GM21786 (cell line): ENCODE data around the gene POC1A.

Experiments used
- ATAC-seq: cut with Tn5 transposase; IDR thresholded peaks from one replicate; pipeline ENCODE4 v1.9.1; 2021; ENCODE audit not compliant: unreplicated experiment

The POC1A gene

GRCh38 chr3:52154135-52155094, at the start of gene POC1A:
Gene POC1A (minus strand): TSS chr3:52154423. CDS start chr3:52154372, 51 bp downstream.
- ATAC-seq: peak; percentile 87

GRCh38 chr3:52203701-52204100, 49.5 kb upstream of the POC1A start:
- no peak for ATAC-seq

- no peak for ATAC-seq
Observed at GRCh38 chr3:52202384-52203077, 48.3 kb upstream of the POC1A start.

GRCh38 chr3:52200981-52201679, 46.9 kb upstream of the POC1A start:
- ATAC-seq: no peak

- ATAC-seq: no peak
Observed at GRCh38 chr3:52198643-52199608, 44.7 kb upstream of the POC1A start.

GRCh38 chr3:52197842-52198625, 43.8 kb upstream of the POC1A start, which contains the start of gene ALAS1:
Gene ALAS1 (plus strand): TSS chr3:52198160. CDS start chr3:52199242, 1,082 bp downstream.
- ATAC-seq: peak; percentile 88

GRCh38 chr3:52197499-52197841, 43.2 kb upstream of the POC1A start:
- no peak for ATAC-seq

GRCh38 chr3:52196977-52197376, 42.8 kb upstream of the POC1A start:
- no peak for ATAC-seq

GRCh38 chr3:52195823-52196331, 41.7 kb upstream of the POC1A start:
- no peak for ATAC-seq

- no peak for ATAC-seq
Observed at GRCh38 chr3:52195291-52195597, 41.0 kb upstream of the POC1A start.

GRCh38 chr3:52194485-52195290, 40.5 kb upstream of the POC1A start:
- no peak for ATAC-seq

GRCh38 chr3:52193065-52193464, 38.8 kb upstream of the POC1A start:
- no peak for ATAC-seq

- no peak for ATAC-seq
Observed at GRCh38 chr3:52191663-52192062, 37.4 kb upstream of the POC1A start.

GRCh38 chr3:52190294-52191074, 36.3 kb upstream of the POC1A start:
- ATAC-seq: no peak

- ATAC-seq: no peak
Observed at GRCh38 chr3:52188556-52188955, 34.3 kb upstream of the POC1A start.

- ATAC-seq: no peak
Observed at GRCh38 chr3:52186729-52187128, 32.5 kb upstream of the POC1A start.

- ATAC-seq: no peak
Observed at GRCh38 chr3:52185837-52186236, 31.6 kb upstream of the POC1A start.

GRCh38 chr3:52185311-52185710, 31.1 kb upstream of the POC1A start:
- no peak for ATAC-seq
